ENCODE data around the gene ZNF362.

The ZNF362 gene

DNA sequence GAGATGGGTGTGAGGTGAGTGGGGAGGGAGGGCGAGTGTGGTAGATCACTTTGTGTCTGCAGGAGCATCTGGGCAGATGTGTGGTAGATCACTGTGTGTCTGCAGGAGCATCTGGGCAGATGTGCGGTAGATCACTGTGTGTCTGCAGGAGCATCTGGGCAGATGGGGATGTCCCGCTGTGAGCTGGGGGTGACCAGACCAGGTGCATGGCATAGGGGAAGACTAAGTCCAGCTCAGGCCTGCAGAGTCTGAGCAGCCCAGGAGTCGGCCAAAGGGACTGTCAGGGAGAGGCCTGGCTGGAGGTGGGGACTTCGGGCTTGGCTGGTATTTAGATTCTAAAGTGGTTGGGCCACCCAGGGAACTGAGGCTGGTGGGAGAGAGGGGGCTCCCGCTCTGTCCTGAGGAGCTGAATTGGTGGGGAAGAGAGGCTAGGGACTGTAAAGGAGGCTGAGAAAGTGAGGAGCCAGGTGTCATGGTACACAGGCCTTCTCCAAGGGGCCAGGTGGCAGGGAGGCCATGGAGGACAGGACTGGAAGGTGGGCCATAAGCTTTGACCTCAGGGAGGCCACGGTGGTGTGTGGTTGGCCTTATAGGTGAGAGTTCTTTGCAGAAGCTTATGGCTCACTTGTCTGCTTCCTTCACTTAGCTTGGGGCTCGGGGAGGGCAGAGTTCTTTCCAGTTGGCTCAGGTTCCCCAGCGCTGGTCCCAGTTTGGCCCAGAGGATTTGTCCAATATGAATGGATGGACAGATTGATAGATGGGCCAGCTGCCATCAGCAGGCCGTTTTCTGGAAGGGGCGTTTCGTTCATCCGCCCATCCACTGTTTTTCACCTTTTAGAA lies 15.6 kb downstream of the ZNF362 start:
- TF ChIP-seq YY1 (IDR thresholded peaks at IDR 0.05; ENCODE audit: insufficient read depth, insufficient read length) (no peak), ZNF274 (IDR thresholded peaks at IDR 0.05; ENCODE audit: low read depth, low read length) (no peak), SUZ12 (IDR thresholded peaks at IDR 0.05; ENCODE audit: extremely low read depth, insufficient read depth, insufficient read length) (no peak)
- peaks cover 58% of the 10 kb centered on the region for H3K36me3 ChIP-seq (ENCODE audit: insufficient read depth, insufficient read length, low read length)
- H3K27me3 ChIP-seq (ENCODE audit: insufficient read depth, insufficient read length), result no peaks in the 10 kb centered on the region
- H3K4me1 ChIP-seq (ENCODE audit: insufficient read depth, insufficient read length), result peaks cover 11% of the 10 kb centered on the region
- H3K9me3 ChIP-seq (ENCODE audit: insufficient read depth, low read length), result no peaks in the 10 kb centered on the region
- no peak overlapping the region for H3K9ac ChIP-seq (ENCODE audit: insufficient read length, low read depth)
- no peak for DNase-seq (ENCODE audit: low read depth, low spot score)
- no peak overlapping the region for H3K4me3 ChIP-seq (ENCODE audit: insufficient read length, low read depth)

DNA sequence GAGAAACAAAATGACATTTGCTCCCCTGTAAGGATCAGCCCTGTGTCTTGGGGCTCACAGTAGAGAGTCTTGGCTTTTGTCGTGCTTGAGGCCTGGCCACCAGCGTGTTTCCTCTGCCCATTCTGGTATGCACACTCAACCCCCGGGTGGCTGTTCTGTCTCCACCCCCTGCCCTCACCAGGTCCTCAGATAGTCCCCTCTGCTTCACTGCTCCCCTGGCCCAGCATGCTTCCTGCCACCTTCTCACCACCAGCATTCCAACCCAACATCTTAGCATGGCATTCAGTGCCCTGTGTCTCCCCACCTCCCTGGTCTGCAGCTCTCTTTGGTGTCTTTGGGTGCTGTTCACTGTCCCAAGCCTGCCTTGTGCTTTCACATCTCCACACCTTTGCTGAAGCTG lies 16.2 kb downstream of the ZNF362 start:
- H3K27me3 ChIP-seq (ENCODE audit: insufficient read depth, insufficient read length), result no peaks in the 10 kb centered on the region
- H3K36me3 ChIP-seq (ENCODE audit: insufficient read depth, insufficient read length, low read length), result peaks cover 64% of the 10 kb centered on the region
- no peak overlapping the region for H3K4me3 ChIP-seq (ENCODE audit: insufficient read length, low read depth)
- peaks cover 11% of the 10 kb centered on the region for H3K4me1 ChIP-seq (ENCODE audit: insufficient read depth, insufficient read length)
- TF ChIP-seq ZNF274 (IDR thresholded peaks at IDR 0.05; ENCODE audit: low read depth, low read length), result no peak
- no peak for TF ChIP-seq SUZ12 (IDR thresholded peaks at IDR 0.05; ENCODE audit: extremely low read depth, insufficient read depth, insufficient read length)
- TF ChIP-seq YY1 (IDR thresholded peaks at IDR 0.05; ENCODE audit: insufficient read depth, insufficient read length), result no peak
- H3K9ac ChIP-seq (ENCODE audit: insufficient read length, low read depth), result no peak overlapping the region
- no peaks in the 10 kb centered on the region for H3K9me3 ChIP-seq (ENCODE audit: insufficient read depth, low read length)
- DNase-seq (ENCODE audit: low read depth, low spot score), result no peak

DNA sequence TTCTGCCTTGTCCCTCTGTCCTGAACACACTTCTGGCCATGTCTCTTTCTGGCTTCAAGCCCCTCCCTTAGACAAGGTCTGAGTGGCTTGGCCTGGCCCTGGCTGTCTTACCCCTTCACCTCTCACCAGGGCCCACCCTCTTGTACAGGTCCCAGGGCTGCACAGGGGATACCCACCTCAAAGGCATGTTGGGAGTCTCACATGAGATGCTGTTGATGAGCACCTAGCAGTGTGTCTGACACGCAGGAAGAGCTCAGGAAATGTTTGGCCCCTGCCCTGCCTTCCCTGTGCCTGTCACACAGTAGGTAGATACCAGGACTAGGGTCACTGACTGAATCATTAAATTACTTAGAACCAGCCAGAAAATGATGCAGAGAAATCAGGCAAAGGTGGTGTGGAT lies 16.6 kb downstream of the ZNF362 start:
- Histone ChIP-seq H3K27me3 (ENCODE audit: insufficient read depth, insufficient read length) (no peaks in the 10 kb centered on the region), H3K9ac (ENCODE audit: insufficient read length, low read depth) (no peak overlapping the region), H3K4me3 (ENCODE audit: insufficient read length, low read depth) (no peak overlapping the region), H3K36me3 (ENCODE audit: insufficient read depth, insufficient read length, low read length) (peaks cover 67% of the 10 kb centered on the region), H3K9me3 (ENCODE audit: insufficient read depth, low read length) (no peaks in the 10 kb centered on the region), H3K4me1 (ENCODE audit: insufficient read depth, insufficient read length) (peaks cover 11% of the 10 kb centered on the region)
- DNase-seq (ENCODE audit: low read depth, low spot score), result no peak
- TF ChIP-seq SUZ12 (IDR thresholded peaks at IDR 0.05; ENCODE audit: extremely low read depth, insufficient read depth, insufficient read length) (no peak), YY1 (IDR thresholded peaks at IDR 0.05; ENCODE audit: insufficient read depth, insufficient read length) (no peak), ZNF274 (IDR thresholded peaks at IDR 0.05; ENCODE audit: low read depth, low read length) (no peak)

DNA sequence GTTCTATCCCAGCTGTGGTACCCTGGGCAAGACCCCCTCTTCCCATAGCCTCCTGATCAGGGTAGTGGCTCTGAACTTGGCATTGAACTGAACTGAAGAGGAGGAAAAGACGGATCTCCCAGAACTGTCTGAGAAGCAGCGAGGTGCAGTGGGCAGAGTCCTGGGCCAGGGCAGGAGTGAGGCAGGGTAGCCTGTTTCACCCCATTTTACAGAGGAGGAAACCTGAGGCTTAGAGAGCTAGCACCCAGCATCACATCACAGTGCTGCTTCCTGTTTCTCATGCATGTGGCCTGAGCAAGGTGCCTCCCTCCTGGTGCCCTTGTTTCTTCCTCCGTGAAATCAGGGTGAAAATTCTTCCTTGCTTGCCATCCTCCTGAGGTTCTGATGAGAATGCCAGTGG lies 17.1 kb downstream of the ZNF362 start:
- H3K36me3 ChIP-seq (ENCODE audit: insufficient read depth, insufficient read length, low read length), result peaks cover 72% of the 10 kb centered on the region
- H3K27me3 ChIP-seq (ENCODE audit: insufficient read depth, insufficient read length), result no peaks in the 10 kb centered on the region
- H3K4me3 ChIP-seq (ENCODE audit: insufficient read length, low read depth), result no peak overlapping the region
- no peak for TF ChIP-seq YY1 (IDR thresholded peaks at IDR 0.05; ENCODE audit: insufficient read depth, insufficient read length)
- TF ChIP-seq SUZ12 (IDR thresholded peaks at IDR 0.05; ENCODE audit: extremely low read depth, insufficient read depth, insufficient read length), result no peak
- no peak for TF ChIP-seq ZNF274 (IDR thresholded peaks at IDR 0.05; ENCODE audit: low read depth, low read length)
- DNase-seq (ENCODE audit: low read depth, low spot score), result no peak
- H3K9me3 ChIP-seq (ENCODE audit: insufficient read depth, low read length), result no peaks in the 10 kb centered on the region
- H3K9ac ChIP-seq (ENCODE audit: insufficient read length, low read depth), result no peak overlapping the region
- H3K4me1 ChIP-seq (ENCODE audit: insufficient read depth, insufficient read length), result peaks cover 8% of the 10 kb centered on the region

DNA sequence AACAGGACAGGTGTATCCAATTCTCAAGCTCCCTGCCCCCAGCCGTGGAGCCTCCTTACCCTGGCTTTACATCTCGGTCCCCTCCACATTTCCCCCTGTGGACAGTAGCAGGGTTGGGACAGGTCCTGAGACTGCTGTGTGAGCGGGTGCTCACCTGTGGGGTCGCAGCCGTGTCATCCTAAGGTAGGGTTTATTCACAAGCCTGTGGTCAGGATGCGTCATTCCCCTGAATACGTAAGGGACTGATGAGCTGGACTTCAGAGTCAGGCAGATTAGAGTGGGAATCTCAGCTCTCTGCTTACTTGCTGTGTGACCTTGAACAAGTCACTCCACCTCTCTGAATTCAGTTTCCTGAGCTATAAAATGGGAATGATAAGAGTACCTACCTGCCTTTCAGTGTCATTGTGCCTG lies 17.7 kb downstream of the ZNF362 start:
- no peaks in the 10 kb centered on the region for H3K27me3 ChIP-seq (ENCODE audit: insufficient read depth, insufficient read length)
- H3K4me3 ChIP-seq (ENCODE audit: insufficient read length, low read depth), result no peak overlapping the region
- peaks cover 8% of the 10 kb centered on the region for H3K4me1 ChIP-seq (ENCODE audit: insufficient read depth, insufficient read length)
- TF ChIP-seq SUZ12 (IDR thresholded peaks at IDR 0.05; ENCODE audit: extremely low read depth, insufficient read depth, insufficient read length) (no peak), ZNF274 (IDR thresholded peaks at IDR 0.05; ENCODE audit: low read depth, low read length) (no peak), YY1 (IDR thresholded peaks at IDR 0.05; ENCODE audit: insufficient read depth, insufficient read length) (no peak)
- H3K36me3 ChIP-seq (ENCODE audit: insufficient read depth, insufficient read length, low read length), result peaks cover 76% of the 10 kb centered on the region
- no peaks in the 10 kb centered on the region for H3K9me3 ChIP-seq (ENCODE audit: insufficient read depth, low read length)
- H3K9ac ChIP-seq (ENCODE audit: insufficient read length, low read depth), result no peak overlapping the region
- DNase-seq (ENCODE audit: low read depth, low spot score), result no peak

DNA sequence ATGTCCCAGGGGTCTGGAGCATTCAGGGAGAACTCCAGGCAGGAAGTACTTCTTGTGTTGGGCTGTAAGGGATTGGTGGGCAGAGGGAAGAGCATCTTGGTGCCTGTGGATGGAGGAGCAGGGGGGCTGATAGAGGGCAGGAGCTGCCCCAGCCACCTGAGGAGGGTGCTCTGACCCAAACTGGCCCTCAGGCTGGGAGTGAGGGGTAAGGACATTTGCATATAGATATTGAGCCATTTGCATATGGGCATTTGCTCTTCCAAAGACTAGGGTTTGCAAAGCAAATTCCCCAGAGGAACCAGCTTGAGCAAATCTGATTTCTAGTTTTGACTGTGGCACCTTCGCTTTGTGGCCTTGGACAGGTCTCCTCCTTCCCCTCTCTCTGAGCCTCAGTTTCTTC lies 18.2 kb downstream of the ZNF362 start:
- Histone ChIP-seq H3K36me3 (ENCODE audit: insufficient read depth, insufficient read length, low read length) (peaks cover 79% of the 10 kb centered on the region), H3K27me3 (ENCODE audit: insufficient read depth, insufficient read length) (no peaks in the 10 kb centered on the region), H3K9ac (ENCODE audit: insufficient read length, low read depth) (no peak overlapping the region), H3K4me3 (ENCODE audit: insufficient read length, low read depth) (no peak overlapping the region), H3K9me3 (ENCODE audit: insufficient read depth, low read length) (no peaks in the 10 kb centered on the region), H3K4me1 (ENCODE audit: insufficient read depth, insufficient read length) (peaks cover 8% of the 10 kb centered on the region)
- DNase-seq (ENCODE audit: low read depth, low spot score), result no peak
- no peak for TF ChIP-seq ZNF274 (IDR thresholded peaks at IDR 0.05; ENCODE audit: low read depth, low read length)
- TF ChIP-seq SUZ12 (IDR thresholded peaks at IDR 0.05; ENCODE audit: extremely low read depth, insufficient read depth, insufficient read length), result no peak
- no peak for TF ChIP-seq YY1 (IDR thresholded peaks at IDR 0.05; ENCODE audit: insufficient read depth, insufficient read length)

DNA sequence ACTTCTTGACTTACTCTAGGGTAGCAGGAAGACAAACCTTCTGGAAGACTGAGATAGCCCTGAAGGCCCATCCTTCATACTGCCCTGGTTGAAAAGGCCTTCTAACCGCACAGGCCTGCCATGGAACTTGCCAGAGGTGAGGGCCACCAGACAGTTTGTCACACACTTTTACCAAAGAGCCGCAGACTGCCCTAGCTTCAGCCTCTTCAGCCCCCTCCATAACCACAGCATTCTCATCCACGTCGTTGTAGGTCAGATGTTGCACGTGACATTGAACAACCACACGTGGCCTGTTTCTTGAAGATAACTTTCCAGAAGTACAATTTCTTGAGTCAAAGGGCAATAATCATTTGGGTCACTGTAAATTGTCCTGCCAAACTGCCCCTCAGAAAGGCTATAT lies 18.9 kb downstream of the ZNF362 start:
- H3K9ac ChIP-seq (ENCODE audit: insufficient read length, low read depth), result no peak overlapping the region
- no peaks in the 10 kb centered on the region for H3K27me3 ChIP-seq (ENCODE audit: insufficient read depth, insufficient read length)
- no peak for DNase-seq (ENCODE audit: low read depth, low spot score)
- no peaks in the 10 kb centered on the region for H3K9me3 ChIP-seq (ENCODE audit: insufficient read depth, low read length)
- TF ChIP-seq YY1 (IDR thresholded peaks at IDR 0.05; ENCODE audit: insufficient read depth, insufficient read length) (no peak), SUZ12 (IDR thresholded peaks at IDR 0.05; ENCODE audit: extremely low read depth, insufficient read depth, insufficient read length) (no peak), ZNF274 (IDR thresholded peaks at IDR 0.05; ENCODE audit: low read depth, low read length) (no peak)
- no peak overlapping the region for H3K4me3 ChIP-seq (ENCODE audit: insufficient read length, low read depth)
- H3K36me3 ChIP-seq (ENCODE audit: insufficient read depth, insufficient read length, low read length), result peaks cover 80% of the 10 kb centered on the region
- H3K4me1 ChIP-seq (ENCODE audit: insufficient read depth, insufficient read length), result peaks cover 6% of the 10 kb centered on the region

Measured in NT2/D1 (cell line).